Lung microvascular endothelial cell (primary cell): ENCODE measurements around the gene ANGPTL3. TPM values are rescaled to one million over a fixed set of nuclear protein-coding genes. Genes with fewer than 3 reads are reported as not detected.

Source experiments
- DNase-seq, 2 donors: peaks; one replicate each; pipeline versions ENCODE4 v3.0.0 to v3.0.0-alpha.2; 2010; ENCODE audit warnings: low read depth in 2 of 2
- total RNA-seq: library from RNA; depleted of rRNA; stranded (reverse); fragments of >200 nt; gene quantifications from 2 replicates; pipeline ENCODE4 v1.2.1, GENCODE V29; 2014

Gene ANGPTL3
- total RNA-seq, 1 donor from 2014 or later: not detected

GRCh38 chr1:62625415-62625814, 28.1 kb downstream of the ANGPTL3 start:
- no peak for DNase-seq

GRCh38 chr1:62628506-62628905, 31.2 kb downstream of the ANGPTL3 start:
- no peak for DNase-seq

GRCh38 chr1:62637392-62638105, 40.2 kb downstream of the ANGPTL3 start:
- DNase-seq: peak in 1 of 2 donors; percentile 16

GRCh38 chr1:62643283-62643682, 46.0 kb downstream of the ANGPTL3 start:
- DNase-seq: no peak

- no peak for DNase-seq
Measured at GRCh38 chr1:62652387-62652786, 55.1 kb downstream of the ANGPTL3 start.

- no peak for DNase-seq
Measured at GRCh38 chr1:62654744-62655143, 57.4 kb downstream of the ANGPTL3 start.

Other genes starting within 250 kb of the ANGPTL3 start
- gene USP1, start 160.5 kb upstream of the ANGPTL3 start, total RNA-seq: 15.7 and 17.4 TPM in 2 replicates
- gene DOCK7, start 90.9 kb downstream of the ANGPTL3 start, total RNA-seq: 19.2 and 21.0 TPM in 2 replicates
- gene ATG4C, start 186.6 kb downstream of the ANGPTL3 start, total RNA-seq: 3.5 and 3.6 TPM in 2 replicates